Inflammatory macrophage treated with lipopolysaccharide for 1 hour (primary cell): Measurements from ENCODE around the gene PPP2R2C.

Source experiments
- DNase-seq, 2 donors: peaks; one replicate each; pipeline ENCODE4 v3.0.0-alpha.2; 2020 to 2022

The PPP2R2C gene

DNA sequence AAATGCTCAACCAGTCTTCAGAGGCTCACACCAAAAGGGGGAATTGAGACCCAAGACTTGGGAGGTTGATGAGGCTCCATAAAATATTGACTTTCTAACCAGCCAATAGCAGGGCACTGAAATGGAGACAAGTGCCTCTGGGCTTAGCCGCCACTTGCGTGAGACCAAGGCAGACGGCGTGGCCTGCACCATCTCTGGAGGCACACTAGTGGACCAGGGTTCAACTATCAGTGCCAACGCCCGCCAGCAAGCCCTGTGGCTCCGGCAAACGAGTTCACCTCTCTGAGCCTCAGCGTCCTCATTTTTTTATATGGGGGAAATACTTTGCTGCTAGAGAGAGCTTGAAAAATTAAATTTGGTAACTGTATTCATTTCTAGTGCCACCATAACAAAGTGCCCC is 50.3 kb downstream of the PPP2R2C start:
- DNase-seq: no peak

DNA sequence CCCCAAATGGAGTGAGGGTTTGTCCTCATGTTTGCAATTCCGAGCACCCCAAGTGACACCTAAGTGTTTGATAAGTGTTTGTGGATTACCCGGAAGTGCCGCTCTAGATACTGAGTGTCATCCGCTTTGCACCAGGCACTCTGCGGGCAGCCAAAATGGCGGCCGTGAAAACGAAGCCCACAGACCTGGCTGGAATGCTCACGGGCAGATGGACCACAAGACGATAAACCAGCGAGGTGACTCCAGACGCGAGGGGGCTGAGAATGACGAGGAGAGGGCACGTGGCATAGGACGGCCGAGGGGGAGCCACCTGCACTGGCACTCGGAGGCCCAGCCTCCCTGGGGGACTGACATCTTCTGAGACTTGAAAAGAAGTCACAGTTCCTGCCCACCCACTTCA is 51.0 kb downstream of the PPP2R2C start:
- DNase-seq: no peak

DNA sequence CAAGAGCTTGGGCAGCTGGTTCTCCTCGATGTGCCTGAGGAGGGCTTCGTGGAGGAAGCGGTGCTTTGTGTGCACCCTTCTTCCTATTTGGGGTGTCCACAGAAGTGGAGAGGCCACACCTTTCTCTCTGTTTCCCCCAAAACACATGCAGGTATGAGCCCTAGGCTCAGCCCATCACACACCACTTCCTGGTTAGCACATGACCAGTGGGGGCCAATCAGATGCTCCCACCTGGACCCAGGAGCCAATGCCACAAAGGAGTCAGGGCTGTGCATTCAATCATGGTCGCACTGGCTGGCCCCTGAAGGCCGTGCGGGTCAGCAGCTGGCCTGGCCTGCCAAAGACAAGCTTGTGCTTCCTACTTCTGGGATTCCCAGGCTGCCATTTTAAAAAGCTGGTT is 51.4 kb downstream of the PPP2R2C start:
- DNase-seq: no peak

DNA sequence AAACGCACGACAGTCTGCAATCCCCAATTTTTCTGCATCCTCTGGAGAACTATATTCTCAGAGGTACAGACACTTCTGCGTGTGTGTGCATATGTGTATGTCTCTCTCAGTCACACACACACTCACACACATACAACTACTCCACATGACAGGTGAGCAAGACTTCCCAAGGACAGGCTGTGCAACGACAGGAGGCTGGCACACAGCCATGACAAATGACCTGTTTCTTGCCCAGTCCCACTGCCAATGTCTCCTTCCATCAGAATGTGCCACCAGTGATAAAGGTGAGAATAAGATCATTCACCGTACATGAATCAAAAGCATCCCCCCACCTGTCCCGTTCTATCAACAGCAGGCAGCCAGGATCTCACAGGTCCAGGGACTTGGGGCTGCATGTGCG is 52.4 kb downstream of the PPP2R2C start:
- DNase-seq: no peak

DNA sequence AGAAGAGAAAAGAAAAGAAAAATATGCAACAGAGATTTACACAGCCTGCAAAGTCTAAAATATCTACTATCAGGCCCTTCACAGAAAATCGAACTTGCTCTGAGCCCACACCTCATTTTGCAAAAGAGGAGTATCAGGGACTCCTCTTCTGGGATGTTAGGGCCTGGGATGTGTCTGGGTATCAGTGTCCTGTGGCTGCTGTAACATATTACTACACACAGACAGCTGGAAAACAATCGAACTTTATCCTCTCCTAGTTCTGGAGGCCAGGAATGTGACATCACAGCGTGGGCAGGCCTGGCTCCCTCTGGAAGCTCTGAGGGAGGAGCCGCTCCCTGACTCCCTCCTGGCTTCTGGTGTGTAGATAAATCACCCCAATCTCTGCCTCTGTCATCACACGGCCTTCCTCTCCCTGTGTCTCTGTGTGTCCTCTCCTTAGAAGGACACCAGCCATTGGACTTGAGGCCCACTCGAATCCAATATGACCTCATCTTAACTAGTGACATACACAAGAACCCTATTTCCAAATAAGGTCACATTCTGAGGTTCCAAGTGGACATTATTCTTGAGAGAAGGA is 52.9 kb downstream of the PPP2R2C start:
- DNase-seq: no peak

DNA sequence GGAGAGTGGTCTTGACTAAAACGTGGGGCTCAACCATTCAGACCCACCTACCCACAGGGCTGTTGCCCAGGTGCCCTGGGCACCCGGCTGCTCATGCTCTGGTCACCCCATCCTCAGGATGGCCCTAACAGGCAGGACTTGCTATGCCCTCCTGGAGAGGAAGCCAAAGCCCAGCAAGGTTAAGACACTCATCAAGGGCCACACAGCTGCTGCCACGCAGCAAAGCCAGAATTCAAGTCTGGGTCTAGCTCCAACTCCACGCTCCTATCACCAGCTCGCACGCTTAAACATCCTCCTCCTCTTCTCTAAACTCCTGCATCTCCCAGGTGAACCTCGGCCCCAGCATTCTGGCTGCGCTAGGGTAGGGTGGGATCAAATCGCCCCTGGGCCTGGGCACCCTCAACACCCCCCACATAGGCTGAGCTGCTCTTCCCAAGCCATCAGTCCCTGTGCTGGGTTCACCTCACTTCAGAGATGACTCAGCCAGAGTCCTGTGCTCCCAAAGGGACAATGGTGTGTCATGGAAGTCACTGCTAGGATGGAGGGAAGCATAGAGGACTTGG is 54.1 kb downstream of the PPP2R2C start:
- DNase-seq: no peak

DNA sequence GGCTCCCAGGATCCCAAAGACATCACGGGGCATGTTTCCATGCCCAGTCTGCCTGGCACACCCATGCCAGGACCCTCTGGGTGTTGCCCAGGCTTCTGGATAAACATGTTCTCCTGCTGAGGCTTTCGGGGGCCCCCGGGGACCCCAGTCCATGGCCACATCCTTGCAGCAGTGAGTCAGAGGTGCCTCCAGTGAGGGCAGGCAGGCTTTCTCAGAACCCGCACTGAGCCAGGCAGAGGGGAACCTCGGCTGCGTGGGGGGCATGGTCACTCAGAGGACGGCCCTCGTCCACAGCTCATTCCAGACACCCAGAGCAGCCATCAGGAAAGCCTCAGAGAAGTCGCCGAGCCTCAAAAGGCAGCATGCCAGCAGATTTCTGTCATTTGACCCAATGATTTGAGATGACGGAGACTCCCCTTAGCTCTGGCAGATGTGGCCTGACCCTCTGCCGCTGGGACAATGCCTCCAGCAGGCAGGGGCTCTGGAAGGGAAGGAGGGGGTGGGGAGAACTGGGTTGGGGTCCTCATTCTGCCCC is 54.8 kb downstream of the PPP2R2C start:
- no peak for DNase-seq

DNA sequence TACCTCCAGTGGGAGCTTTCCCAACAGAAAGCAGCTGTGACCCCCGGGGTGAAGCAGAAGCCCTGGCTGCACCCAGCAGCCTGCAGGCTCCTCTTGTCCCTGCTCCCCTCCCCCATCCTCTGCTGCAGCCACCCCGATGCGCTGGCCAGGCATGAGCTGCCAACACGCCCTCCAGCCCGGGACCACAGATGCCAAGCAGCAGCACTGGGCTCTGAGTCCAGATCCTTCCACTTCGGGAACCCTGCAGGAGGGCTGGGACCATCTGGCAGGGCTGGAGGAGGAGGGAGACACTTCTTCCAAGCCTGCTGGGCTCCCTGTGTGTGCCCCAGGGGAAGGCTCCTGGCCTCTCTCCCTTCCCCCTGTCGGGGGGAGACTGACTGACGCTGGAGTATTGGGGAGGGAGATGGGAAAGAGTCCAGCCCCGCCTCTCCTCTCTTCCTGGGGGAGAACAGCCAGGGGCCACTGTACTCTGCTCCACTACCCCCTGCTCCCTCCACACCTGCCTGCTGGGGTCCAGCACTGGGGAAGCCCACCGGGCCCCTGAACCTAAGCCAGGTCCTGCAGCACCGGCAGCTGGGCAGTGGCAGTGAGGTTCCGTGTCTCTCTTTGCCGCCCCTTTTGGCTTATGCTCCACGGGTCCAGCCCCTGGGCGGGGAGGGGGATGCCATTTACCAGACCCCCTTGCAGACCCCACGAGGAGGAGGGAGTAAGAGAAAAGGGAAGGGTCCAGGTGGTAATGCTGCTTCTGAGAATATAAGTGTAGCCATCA is 55.7 kb downstream of the PPP2R2C start:
- no peak for DNase-seq

DNA sequence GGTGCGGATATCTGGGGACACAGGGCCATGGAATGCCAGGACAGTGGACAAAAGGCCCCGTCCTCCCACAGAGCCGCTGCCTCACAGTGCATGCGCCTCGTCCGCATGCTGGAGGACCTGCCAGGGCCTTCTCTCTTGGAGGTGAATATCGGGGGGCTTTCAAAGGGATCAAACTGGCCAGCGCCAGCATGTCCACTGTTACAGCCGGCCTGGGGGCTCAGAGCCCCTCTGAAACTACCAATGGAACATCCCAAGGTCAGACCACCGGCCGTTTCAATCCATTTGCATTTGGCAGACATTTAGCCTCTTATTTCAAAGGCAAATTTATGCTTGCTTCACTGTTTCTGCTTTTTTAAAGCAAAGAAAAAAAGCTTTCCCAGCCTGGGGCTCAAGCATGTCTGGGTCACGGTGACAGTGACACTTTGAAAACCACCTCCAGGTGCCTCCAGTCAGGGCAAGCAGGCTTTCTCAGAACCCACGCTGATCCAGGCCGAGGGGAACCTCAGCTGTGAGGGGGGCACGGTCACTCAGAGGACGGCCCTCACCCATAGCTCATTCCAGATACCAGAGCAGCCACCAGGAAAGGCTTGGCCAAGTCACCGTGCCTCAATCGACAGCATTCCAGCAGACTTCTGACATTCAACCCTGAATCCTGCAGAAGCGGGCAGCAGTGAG is 57.2 kb downstream of the PPP2R2C start:
- no peak for DNase-seq

DNA sequence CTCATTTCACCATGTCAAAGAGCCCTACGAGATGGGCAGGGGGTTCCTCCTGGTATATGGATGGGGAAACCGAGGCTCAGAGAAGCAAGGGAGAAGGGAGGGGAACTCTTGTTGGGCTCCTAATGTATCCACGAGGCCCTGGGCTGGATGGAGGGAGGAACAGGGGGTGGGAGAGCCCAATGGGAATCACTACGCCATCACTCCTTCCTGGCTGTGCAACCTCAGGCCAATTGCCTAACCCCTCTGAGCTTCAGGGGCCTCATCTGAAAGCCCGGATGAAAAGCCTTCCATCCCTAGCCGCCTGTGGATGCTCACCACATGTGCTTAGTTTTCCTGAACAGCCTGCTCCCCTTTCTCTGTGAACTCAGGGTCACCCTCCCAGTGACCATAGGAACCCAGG is 57.8 kb downstream of the PPP2R2C start:
- no peak for DNase-seq

DNA sequence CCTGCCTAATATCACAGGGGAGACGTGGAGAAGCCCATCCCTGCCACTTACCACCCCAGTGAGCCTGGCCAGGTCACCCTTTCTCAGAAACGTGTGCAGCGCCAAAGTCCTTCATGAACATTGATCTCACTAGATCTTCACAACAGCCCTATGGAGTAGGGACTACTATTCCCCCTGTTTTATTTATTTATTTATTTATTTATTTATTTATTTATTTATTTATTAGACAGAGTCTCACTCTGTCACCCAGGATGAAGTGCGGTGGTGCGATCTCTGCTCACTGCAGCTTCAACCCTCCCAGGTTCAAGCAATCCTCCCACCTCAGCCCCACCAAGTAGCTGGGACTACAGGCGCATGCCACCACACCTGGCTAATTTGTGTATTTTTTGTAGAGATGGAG is 61.8 kb downstream of the PPP2R2C start:
- no peak for DNase-seq

DNA sequence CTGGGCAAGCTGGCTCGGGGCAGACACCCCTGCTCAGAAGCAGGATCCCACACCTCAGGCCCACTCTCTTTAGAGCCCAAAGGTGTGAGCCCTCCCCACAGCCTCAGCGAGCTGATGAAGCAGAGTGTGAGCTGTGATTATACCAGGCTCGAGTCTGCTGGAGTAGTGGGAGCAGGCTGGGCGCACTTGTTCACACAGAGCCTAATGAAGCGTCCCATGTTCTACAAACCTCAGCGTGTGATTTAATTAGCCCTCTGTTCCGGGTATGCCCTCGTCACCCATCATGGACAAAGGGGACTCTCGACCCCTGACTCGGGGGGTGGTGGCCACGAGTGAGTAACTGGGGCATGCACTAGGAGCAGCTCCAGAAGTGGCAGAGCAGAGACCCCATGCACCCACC is 62.3 kb downstream of the PPP2R2C start:
- DNase-seq: no peak

DNA sequence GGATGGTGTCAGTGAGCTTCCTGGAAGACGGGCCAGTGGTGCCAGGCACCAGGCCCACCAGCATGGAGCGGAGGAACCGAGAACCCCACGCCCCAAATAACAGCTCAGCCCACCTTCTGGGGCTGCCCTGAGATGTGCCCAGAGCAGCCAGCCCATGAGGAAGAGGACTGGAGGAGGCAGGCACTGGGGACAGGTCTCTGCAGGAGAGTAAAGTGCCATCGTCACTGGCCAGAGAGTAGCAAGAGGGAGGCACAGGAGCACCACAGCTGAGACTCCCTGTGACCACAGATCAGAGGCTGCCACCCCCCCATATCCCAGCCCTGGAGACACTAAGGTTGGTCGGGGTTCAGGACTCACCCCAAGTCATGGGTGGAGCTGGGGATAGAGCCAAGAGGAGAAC is 63.0 kb downstream of the PPP2R2C start:
- no peak for DNase-seq

DNA sequence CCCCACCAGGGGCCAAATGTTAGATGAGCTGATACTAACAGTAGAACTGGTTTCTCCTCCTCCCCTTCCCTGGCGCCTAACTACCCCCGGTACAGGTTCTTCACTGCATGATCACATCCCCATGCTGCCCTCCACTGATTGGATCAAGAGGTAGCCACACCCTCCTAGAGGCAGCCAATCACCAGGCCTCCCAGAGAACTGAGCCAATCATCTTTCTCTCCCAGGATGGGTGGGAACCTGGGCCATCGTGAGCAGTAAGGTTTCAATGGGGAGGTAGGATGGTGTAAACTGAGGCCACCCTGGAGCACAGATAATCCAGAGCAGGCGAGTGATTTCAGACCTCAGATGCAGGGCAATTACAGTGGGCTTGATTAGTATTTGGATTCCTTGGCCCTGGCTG is 64.2 kb downstream of the PPP2R2C start:
- DNase-seq: no peak

DNA sequence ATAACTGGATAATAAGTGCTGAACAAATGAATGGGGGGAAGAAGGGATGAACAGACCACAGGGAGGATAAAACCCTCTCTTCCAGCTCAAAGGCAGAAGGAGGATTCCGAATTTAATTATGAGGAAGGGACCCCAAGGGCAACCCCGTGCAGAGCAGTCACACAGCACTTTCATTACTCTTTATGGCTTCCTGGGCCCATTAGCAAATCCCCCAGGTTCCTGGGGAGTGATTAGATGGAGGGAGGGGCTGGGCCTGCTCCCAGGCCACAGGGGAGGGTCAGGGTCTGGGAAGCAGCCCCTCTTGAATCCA is 67.1 kb downstream of the PPP2R2C start:
- no peak for DNase-seq

DNA sequence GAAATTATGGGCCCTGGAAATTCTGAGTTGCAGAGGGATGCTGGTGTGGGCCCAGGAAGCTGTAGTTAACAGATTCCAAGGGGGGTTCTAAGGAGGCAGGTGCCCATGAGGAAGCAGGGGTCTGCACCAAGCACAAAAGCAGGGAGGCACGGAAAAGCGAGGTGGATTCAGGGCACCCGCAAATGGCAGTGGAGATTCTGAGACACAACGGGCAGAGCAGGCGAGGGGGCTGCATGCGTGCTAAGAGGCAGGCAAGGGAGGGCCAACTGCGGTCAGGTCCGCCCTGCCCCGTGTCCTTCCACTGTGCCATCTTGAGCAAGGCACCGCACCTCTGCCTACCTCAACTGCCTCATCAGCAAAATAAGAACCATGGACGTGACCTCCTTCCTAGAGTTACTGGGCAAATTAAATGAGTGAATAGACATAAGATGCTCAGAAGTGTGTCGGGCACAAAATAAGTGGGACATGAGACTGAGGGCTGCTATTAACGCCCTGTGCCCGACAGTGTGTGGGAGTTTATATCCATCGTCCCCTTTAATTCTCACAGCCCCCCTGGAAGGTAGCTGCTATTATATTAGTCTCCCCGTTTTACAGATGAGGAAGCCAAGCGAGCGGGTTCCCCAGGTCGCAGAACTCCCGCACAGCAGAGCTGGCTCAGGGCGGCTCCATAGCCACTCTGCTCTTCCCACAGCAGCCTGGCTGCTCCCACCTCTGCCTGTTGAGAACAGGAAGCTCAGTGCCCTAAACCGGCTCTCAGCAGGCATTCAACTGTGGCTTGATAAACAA is 67.6 kb downstream of the PPP2R2C start:
- no peak for DNase-seq

DNA sequence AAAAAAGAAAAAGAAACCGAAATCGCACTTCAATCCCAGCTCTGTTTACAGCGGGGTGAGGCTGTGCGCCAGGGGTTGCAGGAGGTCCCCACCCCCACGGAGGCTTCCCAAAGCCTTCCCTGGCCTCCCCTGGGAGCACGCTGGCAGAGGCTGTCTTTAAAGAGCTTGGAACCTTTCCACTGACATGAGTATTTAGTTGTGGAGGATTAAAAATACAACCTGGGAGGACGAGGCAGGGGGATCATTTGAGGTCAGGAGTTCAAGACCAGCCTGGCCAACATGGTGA is 69.1 kb downstream of the PPP2R2C start:
- DNase-seq: no peak

DNA sequence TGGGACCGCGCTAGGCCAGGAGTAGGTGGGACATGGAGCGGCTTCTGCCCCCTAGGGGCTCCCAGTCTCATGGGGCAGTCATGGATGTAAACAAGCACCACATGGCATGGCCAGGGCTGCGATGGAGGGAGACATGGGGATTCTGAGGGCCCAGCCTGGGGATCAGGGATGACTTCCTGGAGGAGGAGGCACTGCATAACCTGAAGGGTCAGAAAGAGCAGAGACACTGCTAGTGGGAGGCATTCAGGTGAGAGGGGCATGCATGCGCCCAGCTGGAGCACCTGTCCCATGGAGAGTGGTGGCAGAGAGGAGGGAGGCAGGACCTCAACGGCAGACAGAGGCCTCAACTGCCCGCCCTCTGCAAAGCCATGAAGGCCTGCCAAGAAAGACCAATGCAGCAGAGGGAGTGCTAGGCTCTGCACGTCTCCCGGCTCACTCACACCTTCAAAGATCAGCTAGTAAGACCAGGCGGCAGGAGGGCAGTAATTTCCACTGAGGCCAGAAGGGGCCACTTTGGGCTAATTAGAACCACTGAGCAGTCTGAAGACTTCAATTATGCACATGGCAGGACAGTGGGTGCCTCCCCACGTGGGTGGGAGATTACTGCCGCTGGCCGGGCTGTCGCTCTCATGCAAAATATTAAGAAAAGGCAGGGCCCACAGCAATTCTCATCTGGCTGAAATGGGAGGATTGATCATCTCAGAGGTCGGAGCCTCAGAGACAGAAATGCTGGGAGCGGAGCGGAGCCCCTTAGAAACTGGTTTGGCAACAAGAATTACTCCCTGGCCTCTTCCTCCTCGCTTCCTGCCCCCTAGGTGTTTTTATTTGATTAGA is 69.6 kb downstream of the PPP2R2C start:
- no peak for DNase-seq

DNA sequence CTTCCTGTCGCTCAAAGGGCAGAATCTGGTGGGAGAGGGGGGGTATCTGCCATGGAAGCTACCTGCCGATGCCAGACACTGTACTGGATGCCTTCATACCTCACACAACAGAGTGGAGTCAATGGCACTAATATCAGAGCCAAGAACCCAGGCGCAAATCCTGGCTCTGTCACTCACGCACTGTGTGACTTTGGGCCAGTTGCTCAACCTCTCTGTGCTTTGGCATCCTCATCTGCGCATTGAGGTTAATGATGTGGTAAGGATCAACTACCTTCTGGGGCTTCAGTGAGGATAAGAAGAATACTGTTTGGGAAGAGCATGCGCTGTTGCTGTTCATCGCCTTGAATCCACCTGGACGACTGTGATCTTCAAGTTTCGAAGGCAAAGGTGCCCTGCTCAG is 70.6 kb downstream of the PPP2R2C start:
- DNase-seq: no peak

DNA sequence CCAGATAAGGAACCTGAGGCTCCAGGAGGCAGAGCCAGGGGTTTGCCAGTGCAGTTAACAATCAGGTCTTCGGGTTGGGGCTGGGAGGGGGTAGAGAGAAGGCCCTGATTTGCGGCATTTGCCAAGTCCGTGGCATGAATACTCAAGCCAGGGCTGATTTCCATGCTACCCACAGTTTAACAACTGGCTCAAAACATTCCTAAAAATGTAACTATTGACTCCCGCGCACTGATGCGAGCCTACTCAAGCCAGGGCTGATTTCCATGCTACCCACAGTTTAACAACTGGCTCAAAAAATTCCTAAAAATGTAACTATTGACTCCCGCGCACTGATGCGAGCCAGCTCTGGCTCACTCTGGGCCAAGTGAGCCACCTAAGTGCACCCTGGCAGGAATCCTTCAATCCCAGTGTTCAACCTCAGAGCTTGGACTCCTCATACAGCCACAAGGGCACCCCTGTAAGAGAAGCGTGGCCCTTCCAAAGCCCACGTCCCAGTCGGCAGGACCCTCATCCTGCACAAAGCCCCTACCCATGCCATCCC is 75.6 kb downstream of the PPP2R2C start:
- no peak for DNase-seq

DNA sequence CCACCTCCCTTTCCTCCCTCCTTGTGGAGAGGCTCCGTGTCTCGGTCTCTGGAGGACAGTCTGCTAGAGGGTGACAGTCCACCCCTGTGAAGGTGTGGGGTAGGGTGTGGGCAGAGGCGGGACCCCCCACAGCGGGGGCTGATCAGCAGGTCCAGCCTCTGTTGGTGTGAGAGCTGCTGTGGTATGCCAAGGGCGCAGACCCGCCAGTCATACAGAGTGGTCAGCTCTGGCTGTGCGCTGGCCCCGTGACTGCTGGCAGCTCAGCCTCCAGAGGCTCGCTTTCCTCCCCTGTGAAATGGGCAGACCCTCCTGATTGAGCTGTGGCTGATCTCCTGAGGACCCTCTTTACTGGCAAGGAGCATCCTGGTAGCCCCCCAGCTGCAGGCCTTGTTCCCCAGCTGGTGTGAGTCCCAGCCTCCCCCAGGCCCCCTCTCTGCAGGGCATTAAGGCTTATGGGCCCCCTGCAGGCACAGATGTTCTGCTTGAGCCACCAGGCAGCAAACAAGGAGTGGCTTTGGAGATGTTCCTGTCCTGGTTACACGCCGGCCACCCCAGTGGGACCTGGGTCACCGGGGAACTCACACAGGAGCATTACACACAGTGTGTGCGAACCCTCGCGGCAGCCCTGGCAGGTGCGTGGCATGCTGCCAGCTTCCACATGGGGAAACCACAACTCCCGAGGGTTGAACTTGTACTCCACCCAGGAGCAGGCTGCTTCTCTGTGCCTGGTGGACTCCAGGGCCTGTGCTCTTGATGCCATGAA is 76.8 kb downstream of the PPP2R2C start:
- DNase-seq: no peak
